H1 (cell line): ENCODE measurements around the gene ALDH3B1. TPM values are rescaled to one million over a fixed set of nuclear protein-coding genes. Genes with fewer than 3 reads are reported as not detected.

Experiments used
- BACH1 ChIP-seq: IDR thresholded peaks from 2 replicates; pipeline ENCODE4 v1.6.1; 2012; ENCODE audit warnings: low read length, improper control_type of control experiment
- CBX5 ChIP-seq: fragments of 300-800, 300-1000 bp; sonication (generic); IDR thresholded peaks from 2 replicates; pipeline ENCODE4 v1.7.1; 2016; ENCODE audit warnings: antibody characterized with exemption, low read length, low read depth
- CEBPB ChIP-seq: IDR thresholded peaks from 2 replicates; pipeline ENCODE4 v1.6.1; 2012; ENCODE audit warnings: low read depth, low read length
- EGR1 ChIP-seq: IDR thresholded peaks from 2 replicates; pipeline ENCODE4 v1.6.1; 2011; ENCODE audit warnings: low read depth, low read length, borderline replicate concordance
- EZH2 ChIP-seq: fragments of 200-600 bp; sonication (generic); IDR thresholded peaks from 2 replicates; pipeline ENCODE4 v1.7.1; 2012; ENCODE audit warnings: low read depth, mild to moderate bottlenecking, moderate library complexity, low read length, inconsistent platforms; ENCODE audit not compliant: severe bottlenecking
- HDAC2 ChIP-seq, 2 experiments: fragments of 300-600 bp in 1 of 2; sonication (generic) in 1 of 2; IDR thresholded peaks; 2 replicates each; pipeline ENCODE4 v1.6.1; 2011 to 2012; ENCODE audit warnings: low read depth in 2 of 2, low read length in 2 of 2, mild to moderate bottlenecking in 2 of 2, moderate library complexity in 2 of 2, borderline replicate concordance in 1 of 2, inconsistent platforms in 1 of 2
- POU5F1 ChIP-seq: IDR thresholded peaks from 2 replicates; pipeline ENCODE4 v1.6.1; 2011; ENCODE audit warnings: low read depth, mild to moderate bottlenecking, low read length, moderate library complexity
- RXRA ChIP-seq: IDR thresholded peaks from 2 replicates; pipeline ENCODE4 v1.6.1; 2011; ENCODE audit warnings: low read depth, mild to moderate bottlenecking, low read length, moderate library complexity; ENCODE audit not compliant: insufficient read depth
- SP2 ChIP-seq: IDR thresholded peaks from 2 replicates; pipeline ENCODE4 v1.6.1; 2012; ENCODE audit warnings: mild to moderate bottlenecking, low read length, inconsistent platforms
- polyA plus RNA-seq, 7 experiments: library from polyadenylated mRNA; depleted of rRNA in 3 of 7; stranded (reverse) in 5 of 7; unstranded in 2 of 7; fragments of >200 nt in 5 of 7; fragments of 200-250 nt in 2 of 7; gene quantifications; 1 replicate in 5 of 7; 2 replicates in 1 of 7; 4 replicates in 1 of 7; pipeline versions ENCODE4 v1.2.1 to v1.2.3, GENCODE V29; 2011 to 2013; ENCODE audit warnings: missing spikeins in 2 of 7, mixed read lengths in 2 of 7
- total RNA-seq: library from RNA; stranded (reverse); fragmentation: NEBNext Ultra II Directional; extraction: Animal tissue kit (Norgen Biotek cat#: 25700); gene quantifications from 2 replicates; pipeline ENCODE4 v1.2.1, GENCODE V29; 2021
- TF ChIP-seq, protein P1 (sequence below): fragments of 300-600 bp; sonication (generic); IDR thresholded peaks from 2 replicates; pipeline ENCODE4 v1.7.1; 2012; ENCODE audit warnings: low read length, moderate library complexity, mild to moderate bottlenecking, inconsistent platforms; ENCODE audit not compliant: insufficient replicate concordance

The ALDH3B1 gene
- total and polyA plus RNA-seq, 2 of the 8 experiments (the other 6 are each of a cell fraction or from before 2014, with no cell fraction given) = 0.32 to 0.47 TPM

DNA sequence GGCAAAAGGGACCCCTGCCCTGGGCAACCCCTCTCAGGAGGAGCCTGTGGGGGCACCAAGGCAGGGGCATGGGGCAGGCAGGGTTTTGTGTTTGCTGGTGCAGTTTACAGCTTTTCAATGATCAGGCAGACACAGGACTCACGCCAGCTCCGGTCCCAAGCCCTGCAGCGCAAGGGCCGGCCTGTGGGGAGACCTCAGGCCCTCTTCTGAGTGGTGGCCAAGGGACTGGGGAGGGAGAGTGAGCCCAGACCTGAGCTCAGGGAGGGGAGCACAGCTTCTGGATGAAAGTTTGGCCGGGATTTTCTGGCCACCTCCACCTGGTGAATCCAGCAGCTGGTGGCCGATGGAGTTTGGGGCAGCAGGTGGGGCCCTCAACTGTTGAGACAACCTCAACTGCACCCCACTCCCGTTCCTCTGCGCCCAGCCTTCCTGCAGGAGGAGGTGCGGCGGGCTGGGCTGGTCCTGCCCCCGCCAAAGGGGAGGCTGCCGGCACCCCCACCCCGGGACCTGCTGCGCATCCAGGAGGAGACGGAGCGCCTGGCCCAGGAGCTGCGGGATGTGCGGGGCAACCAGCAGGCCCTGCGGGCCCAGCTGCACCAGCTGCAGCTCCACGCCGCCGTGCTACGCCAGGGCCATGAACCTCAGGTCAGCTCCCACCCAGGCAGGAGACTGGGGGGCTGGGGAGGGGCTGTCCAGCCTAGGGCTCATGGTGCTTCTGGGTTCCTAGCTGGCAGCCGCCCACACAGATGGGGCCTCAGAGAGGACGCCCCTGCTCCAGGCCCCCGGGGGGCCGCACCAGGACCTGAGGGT is 32.3 kb downstream of the ALDH3B1 start (continued):
- TF ChIP-seq, protein P1, sequence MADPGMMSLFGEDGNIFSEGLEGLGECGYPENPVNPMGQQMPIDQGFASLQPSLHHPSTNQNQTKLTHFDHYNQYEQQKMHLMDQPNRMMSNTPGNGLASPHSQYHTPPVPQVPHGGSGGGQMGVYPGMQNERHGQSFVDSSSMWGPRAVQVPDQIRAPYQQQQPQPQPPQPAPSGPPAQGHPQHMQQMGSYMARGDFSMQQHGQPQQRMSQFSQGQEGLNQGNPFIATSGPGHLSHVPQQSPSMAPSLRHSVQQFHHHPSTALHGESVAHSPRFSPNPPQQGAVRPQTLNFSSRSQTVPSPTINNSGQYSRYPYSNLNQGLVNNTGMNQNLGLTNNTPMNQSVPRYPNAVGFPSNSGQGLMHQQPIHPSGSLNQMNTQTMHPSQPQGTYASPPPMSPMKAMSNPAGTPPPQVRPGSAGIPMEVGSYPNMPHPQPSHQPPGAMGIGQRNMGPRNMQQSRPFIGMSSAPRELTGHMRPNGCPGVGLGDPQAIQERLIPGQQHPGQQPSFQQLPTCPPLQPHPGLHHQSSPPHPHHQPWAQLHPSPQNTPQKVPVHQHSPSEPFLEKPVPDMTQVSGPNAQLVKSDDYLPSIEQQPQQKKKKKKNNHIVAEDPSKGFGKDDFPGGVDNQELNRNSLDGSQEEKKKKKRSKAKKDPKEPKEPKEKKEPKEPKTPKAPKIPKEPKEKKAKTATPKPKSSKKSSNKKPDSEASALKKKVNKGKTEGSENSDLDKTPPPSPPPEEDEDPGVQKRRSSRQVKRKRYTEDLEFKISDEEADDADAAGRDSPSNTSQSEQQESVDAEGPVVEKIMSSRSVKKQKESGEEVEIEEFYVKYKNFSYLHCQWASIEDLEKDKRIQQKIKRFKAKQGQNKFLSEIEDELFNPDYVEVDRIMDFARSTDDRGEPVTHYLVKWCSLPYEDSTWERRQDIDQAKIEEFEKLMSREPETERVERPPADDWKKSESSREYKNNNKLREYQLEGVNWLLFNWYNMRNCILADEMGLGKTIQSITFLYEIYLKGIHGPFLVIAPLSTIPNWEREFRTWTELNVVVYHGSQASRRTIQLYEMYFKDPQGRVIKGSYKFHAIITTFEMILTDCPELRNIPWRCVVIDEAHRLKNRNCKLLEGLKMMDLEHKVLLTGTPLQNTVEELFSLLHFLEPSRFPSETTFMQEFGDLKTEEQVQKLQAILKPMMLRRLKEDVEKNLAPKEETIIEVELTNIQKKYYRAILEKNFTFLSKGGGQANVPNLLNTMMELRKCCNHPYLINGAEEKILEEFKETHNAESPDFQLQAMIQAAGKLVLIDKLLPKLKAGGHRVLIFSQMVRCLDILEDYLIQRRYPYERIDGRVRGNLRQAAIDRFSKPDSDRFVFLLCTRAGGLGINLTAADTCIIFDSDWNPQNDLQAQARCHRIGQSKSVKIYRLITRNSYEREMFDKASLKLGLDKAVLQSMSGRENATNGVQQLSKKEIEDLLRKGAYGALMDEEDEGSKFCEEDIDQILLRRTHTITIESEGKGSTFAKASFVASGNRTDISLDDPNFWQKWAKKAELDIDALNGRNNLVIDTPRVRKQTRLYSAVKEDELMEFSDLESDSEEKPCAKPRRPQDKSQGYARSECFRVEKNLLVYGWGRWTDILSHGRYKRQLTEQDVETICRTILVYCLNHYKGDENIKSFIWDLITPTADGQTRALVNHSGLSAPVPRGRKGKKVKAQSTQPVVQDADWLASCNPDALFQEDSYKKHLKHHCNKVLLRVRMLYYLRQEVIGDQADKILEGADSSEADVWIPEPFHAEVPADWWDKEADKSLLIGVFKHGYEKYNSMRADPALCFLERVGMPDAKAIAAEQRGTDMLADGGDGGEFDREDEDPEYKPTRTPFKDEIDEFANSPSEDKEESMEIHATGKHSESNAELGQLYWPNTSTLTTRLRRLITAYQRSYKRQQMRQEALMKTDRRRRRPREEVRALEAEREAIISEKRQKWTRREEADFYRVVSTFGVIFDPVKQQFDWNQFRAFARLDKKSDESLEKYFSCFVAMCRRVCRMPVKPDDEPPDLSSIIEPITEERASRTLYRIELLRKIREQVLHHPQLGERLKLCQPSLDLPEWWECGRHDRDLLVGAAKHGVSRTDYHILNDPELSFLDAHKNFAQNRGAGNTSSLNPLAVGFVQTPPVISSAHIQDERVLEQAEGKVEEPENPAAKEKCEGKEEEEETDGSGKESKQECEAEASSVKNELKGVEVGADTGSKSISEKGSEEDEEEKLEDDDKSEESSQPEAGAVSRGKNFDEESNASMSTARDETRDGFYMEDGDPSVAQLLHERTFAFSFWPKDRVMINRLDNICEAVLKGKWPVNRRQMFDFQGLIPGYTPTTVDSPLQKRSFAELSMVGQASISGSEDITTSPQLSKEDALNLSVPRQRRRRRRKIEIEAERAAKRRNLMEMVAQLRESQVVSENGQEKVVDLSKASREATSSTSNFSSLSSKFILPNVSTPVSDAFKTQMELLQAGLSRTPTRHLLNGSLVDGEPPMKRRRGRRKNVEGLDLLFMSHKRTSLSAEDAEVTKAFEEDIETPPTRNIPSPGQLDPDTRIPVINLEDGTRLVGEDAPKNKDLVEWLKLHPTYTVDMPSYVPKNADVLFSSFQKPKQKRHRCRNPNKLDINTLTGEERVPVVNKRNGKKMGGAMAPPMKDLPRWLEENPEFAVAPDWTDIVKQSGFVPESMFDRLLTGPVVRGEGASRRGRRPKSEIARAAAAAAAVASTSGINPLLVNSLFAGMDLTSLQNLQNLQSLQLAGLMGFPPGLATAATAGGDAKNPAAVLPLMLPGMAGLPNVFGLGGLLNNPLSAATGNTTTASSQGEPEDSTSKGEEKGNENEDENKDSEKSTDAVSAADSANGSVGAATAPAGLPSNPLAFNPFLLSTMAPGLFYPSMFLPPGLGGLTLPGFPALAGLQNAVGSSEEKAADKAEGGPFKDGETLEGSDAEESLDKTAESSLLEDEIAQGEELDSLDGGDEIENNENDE = no peak
- no peak for TF ChIP-seq RXRA
- TF ChIP-seq BACH1 = no peak
- no peak for TF ChIP-seq HDAC2 (IDR thresholded peaks at IDR 0.05; ENCODE audit: borderline replicate concordance in 1 of 2, low read depth in 2 of 2, low read length in 2 of 2)
- no peak for TF ChIP-seq SP2
- TF ChIP-seq CBX5 = no peak
- TF ChIP-seq CEBPB = no peak
- TF ChIP-seq EGR1 = no peak
- TF ChIP-seq EZH2 = no peak
- no peak for TF ChIP-seq POU5F1
